ENCODE measurements around the gene CLIC4.

GRCh38 chr1:24803987-24804530 lies 58.8 kb downstream of the CLIC4 start:
- no peak for TF ChIP-seq POLR2A (IDR thresholded peaks at IDR 0.05)
- TF ChIP-seq CTCF (IDR thresholded peaks at IDR 0.05), result no peak
